CD4-positive, alpha-beta T cell (primary cell): ENCODE measurements around the gene MET. TPM values are rescaled to one million over a fixed set of nuclear protein-coding genes. Genes with fewer than 3 reads are reported as not detected.

Experiments used
- ATAC-seq: fragments of 200-7000 bp; cut with Tn5 transposase; one replicate; pipeline ENCODE4 v1.10.0; 2022; ENCODE audit warnings: mild to moderate bottlenecking; ENCODE audit not compliant: poor library complexity
- CTCF ChIA-PET: fragments of 350-600 bp; sonication (Branson Sonifier 250); formaldehyde crosslinking; loops from one replicate; lab custom pipeline; 2021; ENCODE audit warnings: antibody characterized with exemption, inconsistent platforms; lab: Charles Lee
- POLR2A ChIA-PET: fragments of 350-600 bp; sonication (Branson Sonifier 250); formaldehyde crosslinking; loops from one replicate; lab custom pipeline; 2021; ENCODE audit warnings: antibody characterized with exemption, inconsistent platforms; lab: Charles Lee
- DNase-seq, 14 experiments: peaks; one replicate each; pipeline ENCODE4 v3.0.0-alpha.2; 2013 to 2020; ENCODE audit warnings: mixed read lengths in 2 of 14
- H3K27ac ChIP-seq, 2 donors: one replicate each; pipeline versions ENCODE4 v1.5.1 to v1.7.0; 2013; ENCODE audit warnings: low read length in 2 of 2, low read depth in 1 of 2, mild to moderate bottlenecking in 1 of 2
- H3K27me3 ChIP-seq, 2 experiments: 1 replicate in 1 of 2; 2 replicates in 1 of 2; pipeline versions ENCODE4 v1.6.1 to v1.7.0; 2013; ENCODE audit warnings: low read length in 2 of 2, control low read depth in 1 of 2, mild to moderate bottlenecking in 1 of 2, moderate library complexity in 1 of 2; ENCODE audit not compliant: insufficient read depth in 2 of 2, control insufficient read depth in 1 of 2
- H3K36me3 ChIP-seq: one replicate; pipeline ENCODE4 v1.6.1; 2013; ENCODE audit warnings: low read length, control low read depth; ENCODE audit not compliant: insufficient read depth
- H3K4me1 ChIP-seq: one replicate; pipeline ENCODE4 v1.6.1; 2013; ENCODE audit warnings: low read length, control low read depth; ENCODE audit not compliant: insufficient read depth
- H3K4me3 ChIP-seq: one replicate; pipeline ENCODE4 v1.5.1; 2013; ENCODE audit warnings: mild to moderate bottlenecking, low read length, moderate library complexity
- H3K9me3 ChIP-seq, 2 experiments: 1 replicate in 1 of 2; 2 replicates in 1 of 2; pipeline versions ENCODE4 v1.6.1 to v1.7.0; 2013; ENCODE audit warnings: low read length in 2 of 2, mild to moderate bottlenecking in 2 of 2, control low read depth in 1 of 2, moderate library complexity in 1 of 2; ENCODE audit not compliant: control insufficient read depth in 1 of 2, insufficient read depth in 1 of 2
- H3K27ac Mint-ChIP-seq: one replicate; pipeline ENCODE4 v1.8.0; 2020; ENCODE audit warnings: mixed read lengths
- H3K27me3 Mint-ChIP-seq: one replicate; pipeline ENCODE4 v1.8.0; 2021; ENCODE audit warnings: mixed read lengths
- H3K36me3 Mint-ChIP-seq: one replicate; pipeline ENCODE4 v1.8.0; 2021; ENCODE audit warnings: low read depth, mixed read lengths
- H3K4me1 Mint-ChIP-seq: one replicate; pipeline ENCODE4 v1.8.0; 2021; ENCODE audit warnings: low read depth, mixed read lengths
- H3K4me3 Mint-ChIP-seq: one replicate; pipeline ENCODE4 v1.8.0; 2020; ENCODE audit warnings: mild to moderate bottlenecking, mixed read lengths
- H3K9me3 Mint-ChIP-seq: one replicate; pipeline ENCODE4 v1.8.0; 2020; ENCODE audit warnings: mixed read lengths
- CTCF ChIP-seq: fragments of 200-600 bp; IDR thresholded peaks from one replicate; pipeline ENCODE4 v1.8.0; 2022; ENCODE audit warnings: antibody characterized with exemption, mild to moderate bottlenecking
- intact Hi-C, 2 experiments: fragments of 100-400 bp; cut with DNase I in 1 of 2; cut with micrococcal nuclease in 1 of 2; formaldehyde crosslinking; loops; one replicate each; pipeline versions ENCODE4 v1.15.1 to v1.9.0; 2023 to 2025; cut with DNase I, micrococcal nuclease
- total RNA-seq, 174 experiments: library from RNA in 2 of 174; stranded (reverse) in 2 of 174; gene quantifications; one replicate each; pipeline ENCODE4 v1.2.3 and lab custom pipeline; 2021 to 2026

The MET gene
- total RNA-seq, 2 experiments from 2014 or later: 0.14 TPM; not detected in 1

GRCh38 chr7:116805100-116805544 is 133.1 kb downstream of the MET start:
- H3K4me1 Mint-ChIP-seq: no peaks in the 10 kb centered on the region
- H3K27me3 ChIP-seq: peaks cover 0 to 4% of the 10 kb centered on the region in 2 experiments
- peaks cover 13% of the 10 kb centered on the region for H3K27me3 Mint-ChIP-seq
- H3K36me3 Mint-ChIP-seq: no peaks in the 10 kb centered on the region
- DNase-seq: no peak
- no peak overlapping the region for H3K4me3 ChIP-seq
- no peak overlapping the region for H3K27ac ChIP-seq
- H3K36me3 ChIP-seq: no peaks in the 10 kb centered on the region
- H3K4me1 ChIP-seq: no peaks in the 10 kb centered on the region
- intact Hi-C loops: loop anchor here in 1 of 2 experiments (5.0 kb wide), 1 partner anchor 213 kb away; no protein-coding TSS in a partner anchor
- no peak overlapping the region for H3K27ac Mint-ChIP-seq
- no peak overlapping the region for H3K4me3 Mint-ChIP-seq
- TF ChIP-seq CTCF: no peak
- ATAC-seq: no peak
- ChIA-PET CTCF (no interaction called here), POLR2A (no interaction called here)
- H3K9me3 Mint-ChIP-seq: no peaks in the 10 kb centered on the region
- H3K9me3 ChIP-seq: no peaks in the 10 kb centered on the region

- DNase-seq: no peak
- ChIA-PET CTCF (no interaction called here), POLR2A (no interaction called here)
- intact Hi-C loops: loop anchor here in 1 of 2 experiments (5.0 kb wide), 1 partner anchor 214 kb away; no protein-coding TSS in a partner anchor
- no peaks in the 10 kb centered on the region for H3K9me3 ChIP-seq
- ATAC-seq: no peak
- H3K27me3 ChIP-seq: peaks cover 0 to 2% of the 10 kb centered on the region in 2 experiments
- Mint-ChIP-seq H3K4me3 (no peak overlapping the region), H3K9me3 (no peaks in the 10 kb centered on the region), H3K27ac (no peak overlapping the region), H3K4me1 (no peaks in the 10 kb centered on the region), H3K27me3 (peaks cover 6% of the 10 kb centered on the region), H3K36me3 (no peaks in the 10 kb centered on the region)
- no peak for TF ChIP-seq CTCF
- no peaks in the 10 kb centered on the region for H3K36me3 ChIP-seq
- no peak overlapping the region for H3K4me3 ChIP-seq
- no peak overlapping the region for H3K27ac ChIP-seq
- no peaks in the 10 kb centered on the region for H3K4me1 ChIP-seq
Measured at GRCh38 chr7:116806046-116806944, 134.3 kb downstream of the MET start.

GRCh38 chr7:116807011-116807560 is 135.1 kb downstream of the MET start:
- POLR2A ChIA-PET: no interaction called here

More at GRCh38 chr7:116807011-116807560, 135.1 kb downstream of the MET start:
- no peak overlapping the region for H3K27ac ChIP-seq
- DNase-seq (no peak), ATAC-seq (no peak)
- H3K4me3 ChIP-seq: no peak overlapping the region
- no peaks in the 10 kb centered on the region for H3K4me1 ChIP-seq
- Mint-ChIP-seq H3K36me3 (no peaks in the 10 kb centered on the region), H3K4me3 (no peak overlapping the region), H3K27me3 (peaks cover 6% of the 10 kb centered on the region), H3K9me3 (no peaks in the 10 kb centered on the region), H3K27ac (no peak overlapping the region), H3K4me1 (no peaks in the 10 kb centered on the region)
- TF ChIP-seq CTCF: no peak
- no peaks in the 10 kb centered on the region for H3K27me3 ChIP-seq
- CTCF ChIA-PET: no interaction called here
- no peaks in the 10 kb centered on the region for H3K36me3 ChIP-seq
- H3K9me3 ChIP-seq: no peaks in the 10 kb centered on the region
- intact Hi-C loops: loop anchor here in 1 of 2 experiments (5.0 kb wide), 1 partner anchor 215 kb away; no protein-coding TSS in a partner anchor
